ENCODE results near the gene LTBP4.
"Not testable (repeated sequence)": the region's sequence is repeated elsewhere in the genome, so short reads cannot be mapped to it uniquely, and the experiment has no call there.

Gene LTBP4

GRCh38 chr19:40601134-40601974, at the start of gene LTBP4:
LTBP4 (plus strand) TSS chr19:40601369; CDS start chr19:40601388, 19 bp downstream.
- DNase-seq: no peak

- no peak for DNase-seq
These were observed 48.3 kb upstream of the LTBP4 start for GRCh38 chr19:40552848-40553247.

- no peak for DNase-seq
These were observed 47.0 kb upstream of the LTBP4 start for GRCh38 chr19:40553885-40554857.

GRCh38 chr19:40555978-40556689, 45.0 kb upstream of the LTBP4 start:
- no peak for DNase-seq

- DNase-seq: no peak
These were observed 44.1 kb upstream of the LTBP4 start for GRCh38 chr19:40556953-40557530.

- DNase-seq: no peak
These were observed 41.8 kb upstream of the LTBP4 start for GRCh38 chr19:40559394-40559793.

- DNase-seq: no peak
These were observed 41.1 kb upstream of the LTBP4 start for GRCh38 chr19:40560092-40560507.

- DNase-seq: no peak
These were observed 39.2 kb upstream of the LTBP4 start for GRCh38 chr19:40561947-40562346.

GRCh38 chr19:40564535-40564934, 36.6 kb upstream of the LTBP4 start:
- not testable (repeated sequence) for DNase-seq

- DNase-seq: no peak
These were observed 35.8 kb upstream of the LTBP4 start for GRCh38 chr19:40565355-40565754.

GRCh38 chr19:40565910-40566495, 35.2 kb upstream of the LTBP4 start:
- no peak for DNase-seq

- no peak for DNase-seq
These were observed 34.0 kb upstream of the LTBP4 start for GRCh38 chr19:40567040-40567749.

- DNase-seq: no peak
These were observed 33.2 kb upstream of the LTBP4 start for GRCh38 chr19:40567750-40568494.

GRCh38 chr19:40570313-40571004, 30.7 kb upstream of the LTBP4 start:
- DNase-seq: peak; percentile 99

GRCh38 chr19:40571005-40571318, 30.2 kb upstream of the LTBP4 start:
- no peak for DNase-seq

- DNase-seq: no peak
These were observed 29.2 kb upstream of the LTBP4 start for GRCh38 chr19:40571831-40572495.

- no peak for DNase-seq
These were observed 25.8 kb upstream of the LTBP4 start for GRCh38 chr19:40575326-40575725.

GRCh38 chr19:40576151-40576584, 25.0 kb upstream of the LTBP4 start:
- no peak for DNase-seq

Data from T1000 (cell line).